ENCODE results near the gene ANTXR1.

Gene ANTXR1

GRCh38 chr2:69023236-69023635 lies 10.3 kb downstream of the ANTXR1 start:
- Histone ChIP-seq H3K4me3 (ENCODE audit: low read depth, low read length) (no peak overlapping the region), H3K36me3 (no peaks in the 10 kb centered on the region), H3K27me3 (no peaks in the 10 kb centered on the region), H3K4me1 (no peaks in the 10 kb centered on the region), H3K9me3 (no peaks in the 10 kb centered on the region)
- no peak for TF ChIP-seq CTCF (IDR thresholded peaks at IDR 0.05; ENCODE audit: low read depth, low read length)
- DNase-seq = no peak

- H3K36me3 ChIP-seq = no peaks in the 10 kb centered on the region
- no peaks in the 10 kb centered on the region for H3K9me3 ChIP-seq
- peak; percentile 35 for DNase-seq
- no peaks in the 10 kb centered on the region for H3K27me3 ChIP-seq
- TF ChIP-seq CTCF (IDR thresholded peaks at IDR 0.05; ENCODE audit: low read depth, low read length) = peak; percentile 64
- no peaks in the 10 kb centered on the region for H3K4me1 ChIP-seq
- no peak overlapping the region for H3K4me3 ChIP-seq (ENCODE audit: low read depth, low read length)
Measured at GRCh38 chr2:69026026-69026425, 13.0 kb downstream of the ANTXR1 start.

DNA sequence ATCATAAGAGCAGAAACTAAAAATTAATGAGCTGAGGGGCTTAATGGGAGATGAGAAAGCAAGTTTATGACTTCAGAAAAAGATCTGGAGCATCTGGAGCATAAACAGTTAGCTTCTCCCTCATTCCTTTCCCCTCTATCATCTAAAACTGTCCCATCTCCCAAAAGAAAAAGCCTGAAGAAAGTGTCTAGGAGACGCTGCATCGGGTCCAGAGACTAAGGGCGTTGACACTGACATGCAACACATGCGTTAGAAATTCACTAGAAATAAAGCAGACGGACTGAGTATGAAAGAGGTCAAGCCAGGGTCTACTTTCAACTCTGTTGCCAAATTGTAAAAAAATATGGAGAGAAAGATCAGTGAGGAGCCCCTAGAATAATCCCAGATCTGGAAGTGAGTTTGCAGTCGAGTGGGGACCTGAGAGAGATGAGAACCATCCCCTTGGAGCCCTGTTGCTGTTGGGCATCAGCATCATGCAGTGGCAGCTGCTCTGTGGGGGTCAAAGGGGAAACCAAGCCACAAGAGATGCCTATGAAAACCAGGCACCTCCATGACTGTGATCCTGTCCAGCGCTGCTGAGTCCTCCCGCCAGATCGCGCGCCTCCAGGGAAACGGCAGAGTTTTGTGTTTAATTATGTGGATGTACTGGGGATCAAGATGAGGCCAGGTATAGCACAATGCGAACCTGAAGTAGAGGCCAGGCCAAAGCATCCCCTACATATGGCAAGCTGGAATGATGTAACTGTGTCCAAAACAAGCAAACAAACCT lies 13.9 kb downstream of the ANTXR1 start:
- TF ChIP-seq CTCF (IDR thresholded peaks at IDR 0.05; ENCODE audit: low read depth, low read length) = no peak
- no peaks in the 10 kb centered on the region for H3K4me1 ChIP-seq
- H3K4me3 ChIP-seq (ENCODE audit: low read depth, low read length) = no peak overlapping the region
- no peak for DNase-seq
- no peaks in the 10 kb centered on the region for H3K36me3 ChIP-seq
- H3K9me3 ChIP-seq = no peaks in the 10 kb centered on the region
- H3K27me3 ChIP-seq = no peaks in the 10 kb centered on the region

DNA sequence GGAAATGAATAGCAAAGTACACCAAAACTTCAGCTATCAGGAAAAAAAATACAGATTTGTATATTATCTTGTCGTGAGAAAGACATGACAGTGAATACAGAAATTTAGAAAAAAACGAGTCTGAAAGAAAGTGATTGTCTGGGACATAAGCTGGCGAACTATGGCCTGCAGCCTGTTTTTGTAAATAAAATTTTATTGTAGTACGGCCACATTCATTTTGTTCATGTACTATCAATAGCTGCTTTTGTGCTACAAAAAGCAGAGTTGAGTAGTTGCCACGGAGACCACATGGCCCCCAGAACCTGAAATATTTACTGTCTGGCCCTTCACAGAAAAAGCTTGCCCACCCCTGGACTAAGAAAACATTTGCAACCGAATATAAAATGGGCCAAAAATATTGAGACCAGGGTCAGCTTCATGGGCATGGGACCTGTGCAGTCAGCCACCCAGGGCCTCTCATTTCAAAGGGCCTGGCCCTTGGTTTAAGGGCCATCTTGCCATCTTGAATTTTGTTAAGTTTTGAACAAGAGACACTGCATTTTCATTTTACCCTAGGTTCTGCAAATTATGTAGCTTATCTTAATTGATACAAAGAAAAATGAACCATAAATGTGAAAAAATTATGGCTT lies 17.9 kb downstream of the ANTXR1 start:
- TF ChIP-seq CTCF (IDR thresholded peaks at IDR 0.05; ENCODE audit: low read depth, low read length) = no peak
- H3K4me3 ChIP-seq (ENCODE audit: low read depth, low read length) = no peak overlapping the region
- H3K36me3 ChIP-seq = no peaks in the 10 kb centered on the region
- no peaks in the 10 kb centered on the region for H3K27me3 ChIP-seq
- H3K4me1 ChIP-seq = no peaks in the 10 kb centered on the region
- DNase-seq = no peak
- H3K9me3 ChIP-seq = no peaks in the 10 kb centered on the region

DNA sequence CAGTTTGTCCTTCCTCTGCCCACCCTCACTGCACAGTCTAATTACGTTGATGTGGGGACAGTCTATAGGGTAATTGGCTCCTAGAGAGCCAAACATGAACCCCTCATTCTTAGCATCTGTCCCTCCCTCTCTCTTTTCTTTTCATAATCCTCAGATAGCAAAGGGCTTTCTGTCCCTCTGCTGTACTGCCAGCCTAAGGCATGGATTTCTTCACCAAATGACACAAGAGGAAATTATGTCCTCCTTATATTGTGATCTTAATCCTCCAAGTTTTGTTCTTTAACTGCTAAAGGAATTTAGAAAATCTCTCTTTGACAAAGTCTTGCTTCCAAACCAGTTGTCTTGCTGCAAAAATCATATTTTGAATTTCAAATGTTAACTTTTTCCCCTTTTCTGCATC lies 18.5 kb downstream of the ANTXR1 start:
- DNase-seq = no peak

More for the DNA sequence above, 18.5 kb downstream of the ANTXR1 start:
- H3K36me3 ChIP-seq = no peaks in the 10 kb centered on the region
- no peaks in the 10 kb centered on the region for H3K4me1 ChIP-seq
- no peaks in the 10 kb centered on the region for H3K27me3 ChIP-seq
- H3K9me3 ChIP-seq = no peaks in the 10 kb centered on the region
- no peak overlapping the region for H3K4me3 ChIP-seq (ENCODE audit: low read depth, low read length)
- no peak for TF ChIP-seq CTCF (IDR thresholded peaks at IDR 0.05; ENCODE audit: low read depth, low read length)

All from BE2C (cell line).